CD8-positive, alpha-beta memory T cell (primary cell): Measurements from ENCODE around the gene CADM4. TPM values are rescaled to one million over a fixed set of nuclear protein-coding genes. Genes with fewer than 3 reads are reported as not detected.
A peak's percentile ranks its signal among the peaks of the same experiment; 100 is the strongest.
"Not testable (repeated sequence)": the region's sequence is repeated elsewhere in the genome, so short reads cannot be mapped to it uniquely, and the experiment has no call there.

Source experiments
- CTCF ChIA-PET: fragments of 350-600 bp; sonication (Branson Sonifier 250); formaldehyde crosslinking; loops from one replicate; lab custom pipeline; 2021; ENCODE audit warnings: antibody characterized with exemption; lab: Charles Lee
- POLR2A ChIA-PET: fragments of 350-600 bp; sonication (Branson Sonifier 250); formaldehyde crosslinking; loops from one replicate; lab custom pipeline; 2021; ENCODE audit warnings: antibody characterized with exemption; lab: Charles Lee
- DNase-seq, 5 donors: peaks; one replicate each; pipeline versions ENCODE4 v3.0.0 to v3.0.0-alpha.2; 2020 to 2022; ENCODE audit warnings: mixed read lengths in 1 of 5
- H3K27ac ChIP-seq: one replicate; pipeline ENCODE4 v1.7.0; 2013; ENCODE audit warnings: low read depth, mild to moderate bottlenecking, low read length, moderate library complexity
- H3K27me3 ChIP-seq: 2 replicates; pipeline ENCODE4 v1.7.0; 2013; ENCODE audit warnings: low read length, mild to moderate bottlenecking; ENCODE audit not compliant: insufficient read depth, poor library complexity, severe bottlenecking
- H3K36me3 ChIP-seq: 2 replicates; pipeline ENCODE4 v1.7.0; 2013; ENCODE audit warnings: mild to moderate bottlenecking, low read length, moderate library complexity; ENCODE audit not compliant: insufficient read depth
- H3K4me1 ChIP-seq: 2 replicates; pipeline ENCODE4 v1.7.0; 2013; ENCODE audit warnings: mild to moderate bottlenecking, low read length, moderate library complexity; ENCODE audit not compliant: insufficient read depth
- H3K4me3 ChIP-seq: 2 replicates; pipeline ENCODE4 v1.7.0; 2013; ENCODE audit warnings: mild to moderate bottlenecking, low read length
- H3K9me3 ChIP-seq: 2 replicates; pipeline ENCODE4 v1.7.0; 2013; ENCODE audit warnings: mild to moderate bottlenecking, low read length
- H3K27ac Mint-ChIP-seq, 8 donors: one replicate each; pipeline ENCODE4 v1.8.0; 2020 to 2021; ENCODE audit warnings: mixed read lengths in 8 of 8, mild to moderate bottlenecking in 6 of 8, inconsistent platforms in 3 of 8, moderate library complexity in 3 of 8
- H3K27me3 Mint-ChIP-seq, 2 donors: one replicate each; pipeline ENCODE4 v1.8.0; 2020 to 2021; ENCODE audit warnings: mixed read lengths in 2 of 2, mild to moderate bottlenecking in 1 of 2, moderate library complexity in 1 of 2
- H3K36me3 Mint-ChIP-seq, 3 donors: one replicate each; pipeline ENCODE4 v1.8.0; 2020 to 2021; ENCODE audit warnings: mixed read lengths in 3 of 3, inconsistent platforms in 1 of 3, mild to moderate bottlenecking in 1 of 3
- H3K4me1 Mint-ChIP-seq, 3 donors: one replicate each; pipeline ENCODE4 v1.8.0; 2020 to 2021; ENCODE audit warnings: mixed read lengths in 3 of 3, inconsistent platforms in 1 of 3, mild to moderate bottlenecking in 1 of 3
- H3K4me3 Mint-ChIP-seq, 7 donors: one replicate each; pipeline ENCODE4 v1.8.0; 2020 to 2021; ENCODE audit warnings: mixed read lengths in 7 of 7, mild to moderate bottlenecking in 6 of 7, moderate library complexity in 4 of 7, inconsistent platforms in 2 of 7
- H3K9me3 Mint-ChIP-seq, 5 donors: one replicate each; pipeline ENCODE4 v1.8.0; 2020 to 2022; ENCODE audit warnings: mixed read lengths in 5 of 5, mild to moderate bottlenecking in 3 of 5, moderate library complexity in 2 of 5, inconsistent platforms in 1 of 5
- polyA plus RNA-seq: library from polyadenylated mRNA; unstranded; fragments of 300-500 nt; fragmentation: Illumina TruSeq; gene quantifications from one replicate; pipeline ENCODE4 v1.2.3, GENCODE V29; 2021
- total RNA-seq, 2 experiments: library from RNA; stranded (reverse); gene quantifications; one replicate each; pipeline ENCODE4 v1.2.3, GENCODE V29; 2021

CADM4 gene
- total and polyA plus RNA-seq, 3 experiments from 2014 or later, result 0.24 to 0.57 TPM; not detected in 1

DNA sequence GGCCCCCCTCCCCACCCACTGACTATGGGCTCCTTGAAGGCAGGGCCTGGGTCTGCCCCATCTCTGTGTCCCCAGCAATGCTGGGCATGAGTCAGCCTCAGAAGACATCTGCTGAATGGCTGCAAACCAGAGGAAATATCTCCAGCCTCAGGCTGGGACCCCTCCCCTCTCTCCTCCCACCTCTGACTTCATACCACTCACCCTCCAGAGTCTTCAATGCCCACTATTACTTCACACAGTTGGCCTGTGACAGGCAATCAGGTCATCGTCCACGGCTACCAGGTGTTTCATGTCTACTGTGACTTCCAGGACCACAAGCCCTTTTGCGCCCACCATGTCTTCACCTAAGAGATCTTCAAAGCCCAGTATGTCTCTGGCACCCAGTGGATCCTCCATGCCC is 27.9 kb downstream of the CADM4 start, which contains the start of gene SRRM5:
Gene SRRM5, plus strand, starts transcription at position 301 of the 400 bp plus-strand sequence. Its CDS starts 34 bp downstream, at position 335.
- H3K4me3 Mint-ChIP-seq, result peak within 1 kb of the TSS in 1 of 7 donors; percentile 50
- Histone ChIP-seq H3K36me3 (peaks cover 5% of the 10 kb centered on the region), H3K27ac (no peak within 1 kb of the TSS), H3K4me3 (no peak within 1 kb of the TSS), H3K4me1 (peaks cover 3% of the 10 kb centered on the region), H3K27me3 (no peaks in the 10 kb centered on the region), H3K9me3 (no peaks in the 10 kb centered on the region)
- no peak for DNase-seq
- H3K4me1 Mint-ChIP-seq, result peaks cover 30 to 41% (median 31%) of the 10 kb centered on the region in 3 donors
- H3K27ac Mint-ChIP-seq, result peak within 1 kb of the TSS in 6 of 8 donors; percentile 58 to 78 (median 72)
- H3K9me3 Mint-ChIP-seq, result no peaks in the 10 kb centered on the region
- peaks cover 0 to 51% (median 16%) of the 10 kb centered on the region in 3 donors for H3K36me3 Mint-ChIP-seq
- POLR2A ChIA-PET, result no interaction called here
- H3K27me3 Mint-ChIP-seq, result no peaks in the 10 kb centered on the region
- CTCF ChIA-PET, result no interaction called here

DNA sequence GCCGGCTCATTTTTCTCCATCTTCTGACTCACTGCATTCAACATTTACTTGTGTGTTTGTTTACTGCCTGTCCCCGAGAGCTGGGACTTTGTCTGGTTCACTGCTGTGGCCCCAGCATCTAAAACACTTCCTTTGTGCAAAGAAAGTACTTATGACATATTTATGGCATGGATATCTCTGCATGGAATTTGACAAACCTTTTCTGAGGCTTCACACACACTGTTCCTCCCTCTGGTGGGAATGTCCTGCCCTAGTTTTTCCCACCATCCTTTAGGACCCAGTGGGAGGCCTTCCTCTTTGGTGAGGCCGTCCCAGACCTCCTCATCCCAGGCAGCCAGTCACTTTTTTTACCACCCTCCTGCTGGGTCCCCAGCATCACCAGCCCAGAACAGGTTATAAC is 29.2 kb downstream of the CADM4 start:
- H3K27ac Mint-ChIP-seq, result peak overlapping the region in 4 of 8 donors; percentile 33 to 74 (median 60)
- H3K9me3 ChIP-seq, result no peaks in the 10 kb centered on the region
- POLR2A ChIA-PET, result no interaction called here
- H3K36me3 ChIP-seq, result peaks cover 5% of the 10 kb centered on the region
- DNase-seq, result no peak
- H3K27me3 ChIP-seq, result no peaks in the 10 kb centered on the region
- no peak overlapping the region for H3K4me3 ChIP-seq
- CTCF ChIA-PET, result no interaction called here
- H3K27me3 Mint-ChIP-seq, result no peaks in the 10 kb centered on the region
- H3K27ac ChIP-seq, result no peak overlapping the region
- H3K4me3 Mint-ChIP-seq, result no peak overlapping the region
- peaks cover 26 to 36% (median 26%) of the 10 kb centered on the region in 3 donors for H3K4me1 Mint-ChIP-seq
- H3K9me3 Mint-ChIP-seq, result no peaks in the 10 kb centered on the region
- peaks cover 0 to 57% (median 16%) of the 10 kb centered on the region in 3 donors for H3K36me3 Mint-ChIP-seq
- H3K4me1 ChIP-seq, result no peaks in the 10 kb centered on the region

DNA sequence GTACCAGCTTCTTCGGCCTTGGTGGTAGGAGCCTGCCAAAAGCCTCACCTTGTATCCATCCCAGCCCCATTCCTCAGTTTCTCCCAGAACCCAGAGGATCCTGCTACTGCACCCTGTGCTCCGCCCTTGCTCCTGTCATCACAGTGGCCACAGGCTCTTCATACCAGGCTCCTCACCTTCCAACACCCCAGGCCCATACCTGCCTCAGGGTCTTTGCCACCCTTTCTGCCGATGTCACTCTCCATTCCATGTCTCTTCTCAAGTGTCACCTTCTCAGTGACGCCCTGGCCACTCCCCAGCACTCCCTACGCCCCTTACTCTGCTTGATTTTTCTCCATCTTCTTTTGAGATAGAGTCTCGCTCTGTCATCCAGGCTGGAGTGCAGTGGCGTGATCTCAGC is 29.8 kb downstream of the CADM4 start:
- no peaks in the 10 kb centered on the region for H3K4me1 ChIP-seq
- H3K9me3 ChIP-seq, result no peaks in the 10 kb centered on the region
- H3K27ac Mint-ChIP-seq, result peak overlapping the region in 4 of 8 donors; percentile 27 to 66 (median 42)
- H3K4me3 ChIP-seq, result no peak overlapping the region
- H3K4me1 Mint-ChIP-seq, result peaks cover 25 to 32% (median 26%) of the 10 kb centered on the region in 3 donors
- no peak for DNase-seq
- ChIA-PET POLR2A (no interaction called here), CTCF (interaction anchor here (1.3 kb wide), 1 partner anchor 55 kb away, joined by 3 read pairs; no protein-coding TSS in a partner anchor)
- H3K27me3 ChIP-seq, result no peaks in the 10 kb centered on the region
- H3K4me3 Mint-ChIP-seq, result no peak overlapping the region
- H3K36me3 ChIP-seq, result peaks cover 5% of the 10 kb centered on the region
- no peaks in the 10 kb centered on the region for H3K27me3 Mint-ChIP-seq
- peaks cover 0 to 60% (median 16%) of the 10 kb centered on the region in 3 donors for H3K36me3 Mint-ChIP-seq
- H3K27ac ChIP-seq, result no peak overlapping the region
- no peaks in the 10 kb centered on the region for H3K9me3 Mint-ChIP-seq

DNA sequence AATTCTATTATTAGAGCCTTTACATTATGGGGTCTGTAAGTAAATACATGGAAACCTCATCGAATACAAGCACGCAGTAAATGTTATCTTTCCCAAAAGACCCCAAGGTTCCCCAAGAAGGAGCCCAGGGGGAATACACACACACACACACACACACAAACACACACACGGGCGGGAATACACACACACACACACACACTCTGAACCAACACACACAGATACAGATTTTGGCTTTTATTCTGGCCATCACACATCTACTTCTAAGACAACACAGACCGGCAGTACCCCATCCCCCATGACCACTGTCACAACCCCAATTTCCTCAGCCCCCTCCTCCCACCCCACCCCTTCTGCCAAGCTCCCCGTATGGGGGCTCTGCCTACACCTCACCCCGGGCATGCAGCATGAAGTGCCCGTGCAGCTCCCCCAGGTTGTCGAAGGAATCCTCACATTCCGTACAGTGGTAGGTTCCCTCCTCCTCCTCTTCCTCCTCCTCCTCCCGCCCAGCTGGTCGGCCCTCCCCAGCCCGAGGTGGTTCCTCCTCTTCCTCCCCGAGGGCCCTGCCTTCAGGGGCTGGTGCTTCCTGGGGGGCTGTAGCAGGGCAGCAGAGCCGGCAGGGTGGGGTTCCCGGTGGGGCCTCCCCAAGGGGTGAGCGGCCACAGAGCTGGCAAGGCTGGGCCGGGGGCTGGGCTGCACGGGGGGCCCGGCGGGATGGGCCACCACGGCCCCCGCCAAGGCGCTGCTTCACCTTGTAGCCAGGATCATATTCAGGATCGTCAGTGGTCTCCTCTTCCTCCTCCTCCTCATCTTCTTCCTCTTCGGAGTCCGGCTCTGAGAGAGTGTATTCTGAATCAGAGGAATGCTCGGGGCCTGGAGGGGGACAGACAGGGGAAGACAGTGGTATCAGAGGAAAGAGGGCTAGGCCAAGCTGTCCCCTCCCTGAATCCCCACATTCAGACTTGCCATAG is 32.1 kb downstream of the CADM4 start:
- H3K4me3 ChIP-seq, result no peak overlapping the region
- peaks cover 8 to 13% (median 12%) of the 10 kb centered on the region in 3 donors for H3K4me1 Mint-ChIP-seq
- no peaks in the 10 kb centered on the region for H3K27me3 Mint-ChIP-seq
- H3K4me3 Mint-ChIP-seq, result no peak overlapping the region
- H3K27me3 ChIP-seq, result no peaks in the 10 kb centered on the region
- H3K36me3 Mint-ChIP-seq, result peaks cover 0 to 51% (median 11%) of the 10 kb centered on the region in 3 donors
- no peak overlapping the region for H3K27ac ChIP-seq
- DNase-seq, result no peak
- H3K27ac Mint-ChIP-seq, result peak overlapping the region in 5 of 8 donors; percentile 6 to 90 (median 56)
- CTCF ChIA-PET, result interaction anchor here (1.1 to 1.3 kb wide), 2 partner anchors 12 to 48 kb away, joined by 3 read pairs; partner anchors contain the start of gene IRGQ
- peaks cover 5% of the 10 kb centered on the region for H3K36me3 ChIP-seq
- H3K9me3 Mint-ChIP-seq, result no peaks in the 10 kb centered on the region
- POLR2A ChIA-PET, result no interaction called here
- H3K4me1 ChIP-seq, result no peaks in the 10 kb centered on the region
- H3K9me3 ChIP-seq, result no peaks in the 10 kb centered on the region

DNA sequence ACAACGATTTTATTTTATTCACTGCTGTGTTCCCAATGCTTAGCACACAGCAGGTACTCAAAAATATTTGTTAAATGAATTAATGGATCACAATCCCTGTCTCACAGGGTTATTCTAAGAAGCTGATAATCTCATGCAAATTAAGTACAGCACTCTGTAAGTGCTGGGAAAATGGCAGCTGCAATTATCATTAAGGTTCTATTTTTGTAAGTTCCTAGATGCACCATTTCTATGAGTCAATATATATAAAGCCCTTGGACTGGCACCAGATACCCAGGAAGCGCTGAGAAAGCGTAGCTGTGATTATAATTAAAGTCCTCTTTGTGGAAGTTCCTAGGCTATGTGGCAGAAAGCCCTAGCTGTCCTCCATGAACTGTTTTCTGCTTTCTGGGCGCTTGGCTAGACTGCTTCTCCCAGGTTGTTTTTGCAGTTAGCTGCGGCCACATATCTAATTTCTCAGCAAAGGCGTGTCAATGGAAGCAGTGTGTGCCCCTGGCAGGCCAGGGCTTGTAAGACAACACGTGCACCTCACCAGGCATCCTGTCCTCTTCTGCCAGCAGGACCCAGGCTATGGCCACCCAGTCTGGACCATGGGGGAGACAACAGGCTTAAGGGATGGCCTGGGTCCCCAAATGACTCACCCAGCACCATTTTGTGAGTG is 33.0 kb downstream of the CADM4 start:
- no peak for DNase-seq
- ChIA-PET CTCF (interaction anchor here (1.1 to 1.3 kb wide), 2 partner anchors 11 to 48 kb away, joined by 3 read pairs; partner anchors contain the start of gene IRGQ), POLR2A (no interaction called here)
- H3K9me3 ChIP-seq, result no peaks in the 10 kb centered on the region
- H3K36me3 ChIP-seq, result peaks cover 1% of the 10 kb centered on the region
- peaks cover 3 to 10% (median 7%) of the 10 kb centered on the region in 3 donors for H3K4me1 Mint-ChIP-seq
- H3K27ac Mint-ChIP-seq, result peak overlapping the region in 3 of 8 donors; percentile 56 to 90 (median 71)
- no peaks in the 10 kb centered on the region for H3K4me1 ChIP-seq
- H3K4me3 Mint-ChIP-seq, result no peak overlapping the region
- H3K27me3 ChIP-seq, result no peaks in the 10 kb centered on the region
- no peaks in the 10 kb centered on the region for H3K27me3 Mint-ChIP-seq
- H3K36me3 Mint-ChIP-seq, result peaks cover 0 to 51% (median 7%) of the 10 kb centered on the region in 3 donors
- no peaks in the 10 kb centered on the region for H3K9me3 Mint-ChIP-seq
- H3K4me3 ChIP-seq, result no peak overlapping the region
- no peak overlapping the region for H3K27ac ChIP-seq

DNA sequence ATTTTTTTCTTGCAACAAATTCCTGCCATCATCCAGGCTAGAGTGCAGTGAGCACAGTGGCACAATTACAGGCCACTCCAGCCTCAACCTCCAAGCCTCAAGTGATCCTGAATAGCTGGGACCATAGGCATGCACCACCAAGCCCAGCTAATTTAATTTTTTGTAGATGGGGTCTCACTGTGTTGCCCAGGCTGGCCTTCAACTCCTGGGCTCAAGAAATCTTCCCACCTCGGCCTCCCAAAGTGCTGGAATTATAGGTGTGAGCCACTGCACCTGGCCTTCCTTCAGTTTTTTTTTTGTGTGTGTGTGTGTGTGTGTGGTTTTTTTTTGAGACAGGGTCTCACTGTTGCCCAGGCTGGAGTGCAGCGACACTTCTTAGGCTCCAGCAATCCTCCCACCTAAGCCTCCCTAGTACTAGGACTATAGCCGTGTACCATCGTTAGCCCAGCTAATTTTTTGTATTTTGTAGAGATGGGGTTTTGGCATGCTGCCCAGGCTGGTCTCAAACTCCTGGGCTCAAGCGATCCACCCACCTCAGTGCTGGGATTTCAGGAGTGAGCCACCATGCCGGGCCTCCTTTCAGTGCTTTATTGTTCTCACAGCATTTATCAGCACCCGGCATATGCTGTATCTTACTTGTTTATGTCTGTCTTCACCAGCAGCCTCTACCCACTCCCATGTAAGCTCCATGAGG is 33.6 kb downstream of the CADM4 start:
- Mint-ChIP-seq H3K9me3 (no peaks in the 10 kb centered on the region), H3K27ac (peak overlapping the region in 1 of 8 donors; percentile 87), H3K4me3 (no peak overlapping the region), H3K36me3 (peaks cover 0 to 54% (median 7%) of the 10 kb centered on the region in 3 donors), H3K27me3 (no peaks in the 10 kb centered on the region), H3K4me1 (peaks cover 3 to 9% (median 7%) of the 10 kb centered on the region in 3 donors)
- H3K4me3 ChIP-seq, result no peak overlapping the region
- CTCF ChIA-PET, result interaction anchor here (1.1 to 1.3 kb wide), 2 partner anchors 11 to 47 kb away, joined by 3 read pairs; partner anchors contain the start of gene IRGQ
- no peaks in the 10 kb centered on the region for H3K9me3 ChIP-seq
- H3K27me3 ChIP-seq, result no peaks in the 10 kb centered on the region
- no peaks in the 10 kb centered on the region for H3K4me1 ChIP-seq
- no peak overlapping the region for H3K27ac ChIP-seq
- POLR2A ChIA-PET, result no interaction called here
- H3K36me3 ChIP-seq, result no peaks in the 10 kb centered on the region
- DNase-seq, result no peak

DNA sequence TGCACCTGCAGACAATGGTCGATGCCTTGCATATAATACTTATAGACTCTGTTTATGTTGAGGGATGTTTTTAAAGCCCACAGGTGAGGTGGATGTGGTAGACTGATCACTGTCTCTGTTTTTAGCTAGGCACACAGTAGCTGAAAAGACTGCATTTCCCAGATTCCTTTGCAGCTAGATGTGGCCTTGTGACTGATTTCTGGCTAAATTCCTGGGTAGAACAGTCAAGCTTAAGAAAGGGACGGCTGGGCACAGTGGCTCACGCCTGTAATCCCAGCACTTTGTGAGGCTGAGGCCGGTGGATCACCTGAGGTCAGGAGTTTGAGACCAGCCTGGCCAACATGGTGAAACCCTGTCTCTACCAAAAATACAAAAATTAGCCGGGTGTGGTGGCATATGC is 39.3 kb downstream of the CADM4 start:
- H3K4me3 ChIP-seq, POLR2A ChIA-PET: not testable (repeated sequence)
- H3K27ac Mint-ChIP-seq, result peak overlapping the region in 4 of 8 donors; percentile 6 to 59 (median 44)

More for the DNA sequence above, 39.3 kb downstream of the CADM4 start:
- Mint-ChIP-seq H3K36me3 (peaks cover 0 to 74% (median 2%) of the 10 kb centered on the region in 3 donors), H3K4me1 (peaks cover 29 to 33% (median 30%) of the 10 kb centered on the region in 3 donors)
- H3K4me1 ChIP-seq, result peaks cover 21% of the 10 kb centered on the region
- not testable (repeated sequence) for H3K4me3 Mint-ChIP-seq, H3K27ac ChIP-seq, H3K27me3 Mint-ChIP-seq, DNase-seq, H3K27me3 ChIP-seq, H3K36me3 ChIP-seq, H3K9me3 Mint-ChIP-seq, H3K9me3 ChIP-seq
- CTCF ChIA-PET, result interaction anchor here (1.3 kb wide), 1 partner anchor 67 kb away, joined by 3 read pairs; the partner anchor contains the start of gene ZNF575
